ENCODE results near the gene IFT172.

The IFT172 gene

GRCh38 chr2:27496357-27497287 is 7.1 kb upstream of the IFT172 start, which contains the start of gene GCKR:
Gene GCKR (plus strand): TSS chr2:27496839. CDS start chr2:27496905, 66 bp downstream.
- DNase-seq (ENCODE audit: low spot score): no peak
- Histone ChIP-seq H3K4me3 (ENCODE audit: low read length in 2 of 2) (no peak within 1 kb of the TSS), H2AK5ac (ENCODE audit: low read depth, low read length) (peak within 1 kb of the TSS; percentile 40), H3K23ac (ENCODE audit: low read depth, low read length, poor library complexity) (no peak within 1 kb of the TSS), H3K4me2 (ENCODE audit: insufficient read depth, low read length, poor library complexity, severe bottlenecking) (no peak within 1 kb of the TSS), H3K36me3 (replicated peaks in 1 of 2; ENCODE audit: control insufficient read depth in 2 of 2, insufficient read depth in 2 of 2, low read length in 2 of 2) (no peaks in the 10 kb centered on the region), H2BK120ac (ENCODE audit: low read depth, low read length) (no peak within 1 kb of the TSS), H2BK5ac (ENCODE audit: low read length) (no peak within 1 kb of the TSS), H3K4ac (ENCODE audit: low read length) (no peak within 1 kb of the TSS), H3K4me1 (ENCODE audit: control insufficient read depth in 2 of 2, insufficient read depth in 1 of 2, low read depth in 1 of 2, low read length in 2 of 2) (peaks cover 6% of the 10 kb centered on the region in 2 donors), H3K9ac (ENCODE audit: low read depth, low read length, poor library complexity) (peak within 1 kb of the TSS; percentile 70), H3K27me3 (ENCODE audit: control insufficient read depth in 3 of 3, insufficient read depth in 3 of 3, low read depth in 1 of 3, low read length in 3 of 3) (peaks cover 0 to 55% (median 10%) of the 10 kb centered on the region in 3 experiments), H3K18ac (ENCODE audit: low read length) (no peak within 1 kb of the TSS), H3K27ac (replicated peaks; ENCODE audit: low read length) (no peak within 1 kb of the TSS), H2AFZ (ENCODE audit: low read length) (peak within 1 kb of the TSS; percentile 100), H4K91ac (ENCODE audit: low read depth, low read length, poor library complexity) (no peak within 1 kb of the TSS), H3K79me1 (ENCODE audit: low read depth, low read length) (no peaks in the 10 kb centered on the region), H4K8ac (ENCODE audit: low read depth, low read length) (no peak within 1 kb of the TSS), H2BK12ac (ENCODE audit: low read length) (no peak within 1 kb of the TSS), H3K14ac (ENCODE audit: low read length) (no peak within 1 kb of the TSS), H3K9me3 (replicated peaks in 1 of 2; ENCODE audit: control insufficient read depth in 2 of 2, insufficient read depth in 1 of 2, low read depth in 1 of 2, low read length in 2 of 2) (no peaks in the 10 kb centered on the region), H2BK15ac (ENCODE audit: low read length) (no peak within 1 kb of the TSS)
- no CpG with 5 or more reads among the region's 12 CpGs for WGBS, 2 donors (ENCODE audit: extremely low coverage in 2 of 2, insufficient read length in 2 of 2, insufficient replicate concordance in 1 of 2)

GRCh38 chr2:27495840-27496356 is 6.4 kb upstream of the IFT172 start:
- H3K27me3 ChIP-seq (ENCODE audit: control insufficient read depth in 3 of 3, insufficient read depth in 3 of 3, low read depth in 1 of 3, low read length in 3 of 3): peaks cover 0 to 48% (median 10%) of the 10 kb centered on the region in 3 experiments
- H3K27ac ChIP-seq (replicated peaks; ENCODE audit: low read length): no peak overlapping the region
- H3K79me1 ChIP-seq (ENCODE audit: low read depth, low read length): no peaks in the 10 kb centered on the region
- no peak overlapping the region for H2BK120ac ChIP-seq (ENCODE audit: low read depth, low read length)
- no peak overlapping the region for H3K14ac ChIP-seq (ENCODE audit: low read length)
- H3K9me3 ChIP-seq (replicated peaks in 1 of 2; ENCODE audit: control insufficient read depth in 2 of 2, insufficient read depth in 1 of 2, low read depth in 1 of 2, low read length in 2 of 2): no peaks in the 10 kb centered on the region
- H3K4me1 ChIP-seq (ENCODE audit: control insufficient read depth in 2 of 2, insufficient read depth in 1 of 2, low read depth in 1 of 2, low read length in 2 of 2): peaks cover 6% of the 10 kb centered on the region in 2 donors
- DNase-seq (ENCODE audit: low spot score): no peak
- no peak overlapping the region for H3K4ac ChIP-seq (ENCODE audit: low read length)
- no peak overlapping the region for H3K23ac ChIP-seq (ENCODE audit: low read depth, low read length, poor library complexity)
- H4K91ac ChIP-seq (ENCODE audit: low read depth, low read length, poor library complexity): no peak overlapping the region
- WGBS, 2 donors (ENCODE audit: extremely low coverage in 2 of 2, insufficient read length in 2 of 2, insufficient replicate concordance in 1 of 2): no CpG with 5 or more reads among the region's 4 CpGs
- H3K9ac ChIP-seq (ENCODE audit: low read depth, low read length, poor library complexity): no peak overlapping the region
- H3K36me3 ChIP-seq (replicated peaks in 1 of 2; ENCODE audit: control insufficient read depth in 2 of 2, insufficient read depth in 2 of 2, low read length in 2 of 2): no peaks in the 10 kb centered on the region
- H2AK5ac ChIP-seq (ENCODE audit: low read depth, low read length): no peak overlapping the region
- H2AFZ ChIP-seq (ENCODE audit: low read length): peak overlapping the region; percentile 100
- H2BK15ac ChIP-seq (ENCODE audit: low read length): no peak overlapping the region
- no peak overlapping the region for H3K4me3 ChIP-seq (ENCODE audit: low read length in 2 of 2)
- no peak overlapping the region for H4K8ac ChIP-seq (ENCODE audit: low read depth, low read length)
- H2BK12ac ChIP-seq (ENCODE audit: low read length): no peak overlapping the region
- no peak overlapping the region for H3K4me2 ChIP-seq (ENCODE audit: insufficient read depth, low read length, poor library complexity, severe bottlenecking)
- H3K18ac ChIP-seq (ENCODE audit: low read length): no peak overlapping the region
- H2BK5ac ChIP-seq (ENCODE audit: low read length): no peak overlapping the region

- peak within 1 kb of the TSS; percentile 91 for H3K9ac ChIP-seq (ENCODE audit: low read depth, low read length, poor library complexity)
- H3K23ac ChIP-seq (ENCODE audit: low read depth, low read length, poor library complexity): peak within 1 kb of the TSS; percentile 62
- H3K27ac ChIP-seq (replicated peaks; ENCODE audit: low read length): no peak within 1 kb of the TSS
- H3K79me1 ChIP-seq (ENCODE audit: low read depth, low read length): no peaks in the 10 kb centered on the region
- H3K4me3 ChIP-seq (ENCODE audit: low read length in 2 of 2): peak within 1 kb of the TSS; percentile 65 to 93
- H2AK5ac ChIP-seq (ENCODE audit: low read depth, low read length): no peak within 1 kb of the TSS
- H2BK120ac ChIP-seq (ENCODE audit: low read depth, low read length): no peak within 1 kb of the TSS
- WGBS, 2 donors (ENCODE audit: extremely low coverage in 2 of 2, insufficient read length in 2 of 2, insufficient replicate concordance in 1 of 2): no CpG with 5 or more reads among the region's 70 CpGs
- H2AFZ ChIP-seq (ENCODE audit: low read length): peak within 1 kb of the TSS; percentile 100
- H3K14ac ChIP-seq (ENCODE audit: low read length): peak within 1 kb of the TSS; percentile 56
- DNase-seq (ENCODE audit: low spot score): peak; percentile 62
- peak within 1 kb of the TSS; percentile 11 for H2BK12ac ChIP-seq (ENCODE audit: low read length)
- H4K91ac ChIP-seq (ENCODE audit: low read depth, low read length, poor library complexity): no peak within 1 kb of the TSS
- peak within 1 kb of the TSS; percentile 96 for H3K18ac ChIP-seq (ENCODE audit: low read length)
- peaks cover 0 to 46% (median 10%) of the 10 kb centered on the region in 3 experiments for H3K27me3 ChIP-seq (ENCODE audit: control insufficient read depth in 3 of 3, insufficient read depth in 3 of 3, low read depth in 1 of 3, low read length in 3 of 3)
- H3K36me3 ChIP-seq (replicated peaks in 1 of 2; ENCODE audit: control insufficient read depth in 2 of 2, insufficient read depth in 2 of 2, low read length in 2 of 2): no peaks in the 10 kb centered on the region
- no peak within 1 kb of the TSS for H4K8ac ChIP-seq (ENCODE audit: low read depth, low read length)
- no peaks in the 10 kb centered on the region for H3K9me3 ChIP-seq (replicated peaks in 1 of 2; ENCODE audit: control insufficient read depth in 2 of 2, insufficient read depth in 1 of 2, low read depth in 1 of 2, low read length in 2 of 2)
- H3K4me1 ChIP-seq (ENCODE audit: control insufficient read depth in 2 of 2, insufficient read depth in 1 of 2, low read depth in 1 of 2, low read length in 2 of 2): peaks cover 6 to 7% of the 10 kb centered on the region in 2 donors
- H3K4ac ChIP-seq (ENCODE audit: low read length): no peak within 1 kb of the TSS
- peak within 1 kb of the TSS; percentile 85 for H3K4me2 ChIP-seq (ENCODE audit: insufficient read depth, low read length, poor library complexity, severe bottlenecking)
- no peak within 1 kb of the TSS for H2BK5ac ChIP-seq (ENCODE audit: low read length)
- peak within 1 kb of the TSS; percentile 21 for H2BK15ac ChIP-seq (ENCODE audit: low read length)
Measured at GRCh38 chr2:27494944-27495554, 5.5 kb upstream of the IFT172 start, which contains the start of gene FNDC4. Gene FNDC4 (minus strand): TSS chr2:27495200. CDS start chr2:27494679, 521 bp downstream.

All from neuronal stem cell (in vitro differentiated cells).